Forelimb muscle (tissue), 1 donor: Measurements from ENCODE around the gene MYH15. TPM values are rescaled to one million over a fixed set of nuclear protein-coding genes. Genes with fewer than 3 reads are reported as not detected.

Experiments
- DNase-seq: peaks from one replicate; pipeline ENCODE4 v3.0.0-alpha.2; 2013; ENCODE audit warnings: low read depth
- polyA plus RNA-seq: library from polyadenylated mRNA; unstranded; fragments of 120-200 nt; gene quantifications from one replicate; pipeline ENCODE4 v1.2.1, GENCODE V29; 2013; ENCODE audit not compliant: insufficient read length

Gene MYH15
- polyA plus RNA-seq, 1 donor: 0.67 TPM

- no peak for DNase-seq
These were observed 175.7 kb downstream of the MYH15 start for GRCh38 chr3:108334701-108335100.

GRCh38 chr3:108333961-108334360 is 176.4 kb downstream of the MYH15 start:
- no peak for DNase-seq

GRCh38 chr3:108331792-108332191 is 178.6 kb downstream of the MYH15 start:
- DNase-seq: no peak

Other genes with a start within 250 kb of the MYH15 start
- not detected for gene HHLA2, start 214.0 kb downstream of the MYH15 start, polyA plus RNA-seq
- 7.5 TPM for gene CIP2A, start 78.8 kb upstream of the MYH15 start, polyA plus RNA-seq
- gene DZIP3, start 79.1 kb upstream of the MYH15 start, polyA plus RNA-seq: 18.0 TPM
- gene RETNLB, start 246.8 kb upstream of the MYH15 start, polyA plus RNA-seq: not detected